ENCODE data around the gene SAMM50. TPM values are rescaled to one million over a fixed set of nuclear protein-coding genes. Genes with fewer than 3 reads are reported as not detected.

The SAMM50 gene
- total RNA-seq, 4 donors from 2014 or later = 67.4 to 104 (median 72.0) TPM

DNA sequence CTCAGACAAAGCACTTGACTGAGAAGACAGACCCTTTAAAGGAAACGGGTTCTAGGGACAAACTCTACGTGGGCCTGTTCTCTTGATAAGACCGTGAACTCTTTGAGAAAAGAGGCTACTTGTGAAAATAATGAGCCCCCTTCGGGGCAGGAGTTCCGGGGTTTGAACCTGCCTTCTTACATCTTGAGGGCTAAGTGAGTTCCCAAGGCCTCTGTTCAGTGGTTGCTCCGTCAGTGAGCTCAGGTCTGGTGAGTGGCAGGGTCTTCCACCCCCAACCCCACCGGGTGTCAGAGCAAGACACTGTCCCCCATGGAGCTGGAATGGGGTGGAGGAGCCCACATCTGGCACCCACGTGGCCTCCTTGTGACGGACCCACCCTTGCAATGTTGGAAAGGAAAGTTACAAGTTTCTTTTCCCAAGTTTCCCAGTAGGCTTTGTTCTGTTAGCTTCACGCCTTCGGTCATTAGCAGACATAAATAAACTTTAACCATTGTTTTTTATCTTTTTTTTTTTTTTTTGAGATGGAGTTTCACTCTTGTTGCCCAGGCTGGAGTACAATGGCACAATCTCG, 6.3 kb upstream of the SAMM50 start:
- intact Hi-C loops (cut with DNase I; ENCODE audit: low total_unique reads) = no loop called here
- ATAC-seq (no peak), DNase-seq (no peak)
- Histone ChIP-seq H3K9me3 (no peaks in the 10 kb centered on the region), H3K4me3 (no peak overlapping the region), H3K4me1 (no peaks in the 10 kb centered on the region), H3K27me3 (no peaks in the 10 kb centered on the region), H3K27ac (no peak overlapping the region), H3K36me3 (no peaks in the 10 kb centered on the region)
- in situ Hi-C loops (cut with MboI; ENCODE audit: low sequenced_read_pairs in 4 of 4) = no loop called here
- no peak for TF ChIP-seq POLR2A (IDR thresholded peaks at IDR 0.05)
- TF ChIP-seq, protein P1, sequence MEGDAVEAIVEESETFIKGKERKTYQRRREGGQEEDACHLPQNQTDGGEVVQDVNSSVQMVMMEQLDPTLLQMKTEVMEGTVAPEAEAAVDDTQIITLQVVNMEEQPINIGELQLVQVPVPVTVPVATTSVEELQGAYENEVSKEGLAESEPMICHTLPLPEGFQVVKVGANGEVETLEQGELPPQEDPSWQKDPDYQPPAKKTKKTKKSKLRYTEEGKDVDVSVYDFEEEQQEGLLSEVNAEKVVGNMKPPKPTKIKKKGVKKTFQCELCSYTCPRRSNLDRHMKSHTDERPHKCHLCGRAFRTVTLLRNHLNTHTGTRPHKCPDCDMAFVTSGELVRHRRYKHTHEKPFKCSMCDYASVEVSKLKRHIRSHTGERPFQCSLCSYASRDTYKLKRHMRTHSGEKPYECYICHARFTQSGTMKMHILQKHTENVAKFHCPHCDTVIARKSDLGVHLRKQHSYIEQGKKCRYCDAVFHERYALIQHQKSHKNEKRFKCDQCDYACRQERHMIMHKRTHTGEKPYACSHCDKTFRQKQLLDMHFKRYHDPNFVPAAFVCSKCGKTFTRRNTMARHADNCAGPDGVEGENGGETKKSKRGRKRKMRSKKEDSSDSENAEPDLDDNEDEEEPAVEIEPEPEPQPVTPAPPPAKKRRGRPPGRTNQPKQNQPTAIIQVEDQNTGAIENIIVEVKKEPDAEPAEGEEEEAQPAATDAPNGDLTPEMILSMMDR (IDR thresholded peaks at IDR 0.05 in 4 of 5, conservative IDR thresholded peaks at IDR 0.05 in 1 of 5) = no peak

DNA sequence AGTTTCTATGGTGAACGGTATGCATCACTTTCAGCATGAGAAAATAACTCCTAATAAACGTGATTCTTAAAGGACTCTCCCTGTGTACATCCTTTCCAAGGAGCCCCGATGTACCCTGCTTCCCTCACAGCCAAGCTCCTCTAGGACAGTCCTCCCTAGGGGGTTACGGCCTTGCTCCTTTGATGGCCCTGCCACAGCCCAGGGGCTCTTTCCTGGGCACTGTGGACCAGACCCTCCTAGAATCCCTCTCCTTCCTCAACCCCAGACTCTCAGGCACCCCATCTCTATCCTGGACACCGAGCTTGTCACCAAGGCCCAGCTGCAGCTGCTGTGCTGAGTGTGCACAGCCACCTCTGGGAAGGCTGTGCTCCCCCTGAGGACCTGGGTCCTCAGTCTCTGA, 3.9 kb upstream of the SAMM50 start:
- no peak for DNase-seq
- H3K4me1 ChIP-seq = peaks cover 5 to 12% of the 10 kb centered on the region in 2 donors
- TF ChIP-seq POLR2A (IDR thresholded peaks at IDR 0.05) = no peak
- TF ChIP-seq, protein P1 (IDR thresholded peaks at IDR 0.05 in 4 of 5, conservative IDR thresholded peaks at IDR 0.05 in 1 of 5) = no peak
- ATAC-seq = no peak
- no peaks in the 10 kb centered on the region for H3K27me3 ChIP-seq
- no peak overlapping the region for H3K4me3 ChIP-seq
- H3K9me3 ChIP-seq = no peaks in the 10 kb centered on the region
- no peaks in the 10 kb centered on the region for H3K36me3 ChIP-seq
- intact Hi-C loops (cut with DNase I; ENCODE audit: low total_unique reads) (loop anchor here (10.0 kb wide), 1 partner anchor 137 kb away; the partner anchor contains the start of gene EFCAB6), in situ Hi-C loops (cut with MboI; ENCODE audit: low sequenced_read_pairs in 4 of 4) (no loop called here)
- H3K27ac ChIP-seq = no peak overlapping the region

DNA sequence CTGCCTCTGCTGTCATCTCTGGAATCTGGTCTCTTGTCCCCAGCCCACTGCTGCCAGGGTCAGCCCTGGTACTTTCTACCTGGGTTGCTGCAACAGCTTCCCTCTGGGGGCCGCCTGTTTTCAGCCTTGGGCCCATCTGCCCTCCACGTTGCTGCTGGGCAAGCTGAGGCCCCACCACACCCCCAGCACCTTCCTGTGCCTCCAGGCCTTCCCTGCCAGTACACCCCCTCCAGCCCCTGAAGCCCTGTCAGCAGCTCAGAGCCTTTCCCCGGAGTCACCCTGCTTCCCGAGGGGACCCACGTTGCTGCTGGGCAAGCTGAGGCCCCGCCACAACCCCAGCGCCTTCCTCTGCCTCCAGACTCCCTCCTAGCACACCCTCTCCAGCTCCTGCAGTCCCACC, 3.3 kb upstream of the SAMM50 start:
- in situ Hi-C loops (cut with MboI; ENCODE audit: low sequenced_read_pairs in 4 of 4) (no loop called here), intact Hi-C loops (cut with DNase I; ENCODE audit: low total_unique reads) (loop anchor here (10.0 kb wide), 1 partner anchor 137 kb away; the partner anchor contains the start of gene EFCAB6)
- TF ChIP-seq, protein P1 (IDR thresholded peaks at IDR 0.05 in 4 of 5, conservative IDR thresholded peaks at IDR 0.05 in 1 of 5) = no peak
- TF ChIP-seq POLR2A (IDR thresholded peaks at IDR 0.05) = no peak
- ATAC-seq = no peak
- Histone ChIP-seq H3K4me3 (no peak overlapping the region), H3K27ac (no peak overlapping the region), H3K27me3 (no peaks in the 10 kb centered on the region), H3K36me3 (no peaks in the 10 kb centered on the region), H3K4me1 (peaks cover 11 to 17% of the 10 kb centered on the region in 2 donors), H3K9me3 (no peaks in the 10 kb centered on the region)
- DNase-seq = no peak

DNA sequence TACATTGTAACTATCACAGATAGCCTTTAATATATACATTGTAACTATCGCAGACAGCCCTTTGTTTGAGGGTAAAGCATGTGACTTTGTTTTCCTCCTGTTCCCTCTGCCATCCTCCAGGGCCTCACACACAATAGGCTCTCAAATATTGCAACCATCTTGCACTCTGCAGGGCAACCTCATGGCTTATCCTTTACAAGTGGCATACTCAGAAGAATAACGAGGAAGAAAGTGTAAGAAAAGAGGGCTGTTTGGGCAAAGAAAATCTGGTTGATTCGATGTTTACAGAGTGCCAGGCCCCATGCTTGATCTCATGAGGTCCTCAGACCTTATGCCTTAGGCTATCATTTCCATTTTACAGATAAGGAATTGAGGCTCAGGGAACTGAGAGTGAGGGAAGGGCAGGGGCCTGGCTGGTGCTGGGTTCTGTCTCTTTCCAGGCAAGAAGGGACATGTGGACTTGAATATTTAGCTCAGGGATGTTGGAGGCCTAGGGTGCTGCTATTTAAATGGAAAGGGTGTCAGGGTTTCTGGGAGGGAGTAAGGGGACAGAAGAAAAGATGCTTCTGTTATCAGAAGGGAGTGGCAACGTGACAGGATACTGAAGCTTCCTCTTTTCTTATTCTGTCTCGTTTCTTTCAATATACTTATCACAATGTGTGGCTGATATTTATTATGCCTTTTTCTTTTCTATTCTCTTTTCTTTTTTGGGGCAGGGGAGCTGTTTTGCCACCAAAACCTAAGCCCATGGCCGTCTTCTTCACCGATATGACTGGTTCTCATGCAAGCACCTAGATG, 1.1 kb upstream of the SAMM50 start:
- in situ Hi-C loops (cut with MboI; ENCODE audit: low sequenced_read_pairs in 4 of 4) (no loop called here), intact Hi-C loops (cut with DNase I; ENCODE audit: low total_unique reads) (loop anchor here (2.0 to 10.0 kb wide), 2 partner anchors 29 to 139 kb away; partner anchors contain the start of gene EFCAB6)
- no peaks in the 10 kb centered on the region for H3K36me3 ChIP-seq
- TF ChIP-seq POLR2A (IDR thresholded peaks at IDR 0.05) = no peak
- TF ChIP-seq, protein P1 (IDR thresholded peaks at IDR 0.05 in 4 of 5, conservative IDR thresholded peaks at IDR 0.05 in 1 of 5) = no peak
- H3K27me3 ChIP-seq = no peaks in the 10 kb centered on the region
- no peak for ATAC-seq
- H3K9me3 ChIP-seq = no peaks in the 10 kb centered on the region
- peak overlapping the region; percentile 92 to 95 (median 93) for H3K27ac ChIP-seq
- peaks cover 24 to 28% of the 10 kb centered on the region in 2 donors for H3K4me1 ChIP-seq
- no peak for DNase-seq
- peak overlapping the region; percentile 81 to 99 (median 94) for H3K4me3 ChIP-seq

All from gastrocnemius medialis (tissue), 4 donors.